ENCODE results near the gene PSD2.

Gene PSD2

DNA sequence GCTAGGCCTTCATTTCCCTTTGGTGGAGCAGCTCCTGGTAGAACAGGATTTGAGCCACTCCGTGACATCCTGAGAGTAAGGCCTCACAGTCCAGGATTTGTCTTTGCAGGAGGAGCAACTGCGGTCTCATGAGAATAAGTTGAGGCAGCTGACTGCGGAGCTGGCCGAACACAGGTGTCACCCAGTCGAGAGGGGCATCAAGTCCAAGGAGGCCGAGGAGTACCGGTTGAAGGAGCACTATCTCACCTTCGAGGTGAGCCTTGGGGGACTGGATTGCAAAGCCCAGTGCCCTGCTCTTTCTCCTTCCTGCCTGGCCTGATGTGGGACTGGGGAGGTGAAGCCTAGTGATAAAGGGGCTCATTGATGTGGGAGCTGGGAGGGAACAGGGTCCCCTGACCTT is 44.3 kb downstream of the PSD2 start:
- DNase-seq = no peak

DNA sequence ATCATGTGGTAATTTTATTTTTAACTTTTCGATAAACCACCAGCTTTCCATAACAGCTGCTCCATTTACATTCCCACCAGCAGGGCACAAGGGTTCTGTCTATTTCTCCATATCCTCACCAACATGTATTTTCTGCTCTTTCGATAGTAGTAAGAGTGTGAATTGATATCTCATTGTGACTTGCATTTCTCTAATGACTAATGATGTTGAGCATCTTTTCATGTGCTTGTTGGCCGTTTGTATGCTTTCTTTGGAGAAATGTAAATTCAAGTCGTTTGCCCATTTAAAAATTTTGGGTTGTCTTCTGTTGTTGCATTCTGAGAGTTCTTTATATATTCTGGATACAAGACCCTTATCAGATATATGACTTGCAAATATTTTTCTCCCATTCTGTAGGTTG is 45.9 kb downstream of the PSD2 start:
- DNase-seq = no peak

DNA sequence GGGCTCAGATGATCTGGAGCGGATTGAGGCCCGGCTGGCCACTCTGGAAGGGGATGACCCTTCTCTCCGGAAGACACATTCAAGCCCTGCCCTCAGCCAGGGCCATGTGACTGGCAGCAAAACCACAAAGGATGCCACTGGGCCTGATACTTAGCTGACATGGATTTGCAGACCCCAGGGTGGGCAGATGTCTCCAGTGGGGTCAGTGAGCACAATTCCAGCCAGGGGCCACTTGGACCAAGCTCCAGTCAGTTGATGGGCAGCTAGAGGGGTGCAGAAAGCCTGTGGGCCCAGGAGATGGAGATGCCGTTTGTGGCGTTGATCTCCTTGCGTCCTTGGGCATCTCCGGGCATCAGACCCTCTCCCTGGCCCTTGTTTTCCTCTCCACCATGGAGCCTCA is 46.7 kb downstream of the PSD2 start:
- DNase-seq = no peak

DNA sequence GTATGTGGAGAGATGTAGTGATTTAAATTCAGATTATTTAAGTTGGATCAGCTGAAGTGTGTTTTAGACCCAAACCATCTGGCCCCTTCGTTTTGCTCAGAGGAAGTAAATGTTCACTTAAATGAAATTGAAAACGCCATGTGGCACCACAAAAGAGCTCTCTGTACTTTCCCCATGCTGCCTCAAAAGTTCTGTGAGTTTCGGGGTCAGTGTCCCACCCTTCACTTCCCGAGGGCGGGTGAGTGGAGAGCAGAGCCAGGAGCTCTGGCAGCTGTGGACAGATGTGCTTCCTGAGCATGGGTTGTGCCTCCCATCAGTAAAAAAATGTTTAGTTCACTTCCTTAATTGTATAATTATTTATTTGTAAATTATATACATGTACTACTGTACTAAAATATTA is 48.4 kb downstream of the PSD2 start:
- DNase-seq = no peak

DNA sequence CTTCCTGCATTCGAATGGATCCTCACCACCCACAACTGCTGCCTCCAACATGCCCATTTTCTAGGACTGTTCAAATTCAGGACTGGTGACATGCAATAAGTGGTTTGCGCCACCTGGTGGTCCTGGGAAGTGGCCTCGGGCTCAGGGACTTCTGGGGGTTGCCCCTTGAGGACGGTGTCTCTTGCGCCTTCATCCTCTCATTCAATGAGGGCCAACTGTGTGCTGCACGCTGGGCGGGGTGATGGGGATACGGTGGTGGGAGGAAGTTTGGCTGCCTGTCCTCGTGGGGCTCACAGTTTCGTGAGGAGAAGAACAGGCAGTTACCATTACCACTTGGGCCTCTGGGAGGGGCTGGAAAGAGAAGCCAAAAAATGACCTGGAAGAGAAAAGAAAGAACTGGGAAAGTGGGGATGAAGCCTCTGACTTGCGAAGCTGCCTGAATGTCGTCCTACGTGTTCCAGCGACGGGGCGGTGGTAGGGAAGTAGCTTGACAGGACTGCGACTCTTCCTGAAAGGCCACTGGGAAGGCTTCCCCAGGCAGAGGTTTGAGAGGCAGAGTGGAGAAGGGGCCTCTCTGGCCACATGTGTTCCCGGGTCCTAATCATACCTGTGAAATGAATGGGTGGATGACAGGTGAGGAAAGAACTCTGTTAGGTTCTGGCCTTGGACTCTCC is 49.0 kb downstream of the PSD2 start:
- peak; percentile 86 for DNase-seq

DNA sequence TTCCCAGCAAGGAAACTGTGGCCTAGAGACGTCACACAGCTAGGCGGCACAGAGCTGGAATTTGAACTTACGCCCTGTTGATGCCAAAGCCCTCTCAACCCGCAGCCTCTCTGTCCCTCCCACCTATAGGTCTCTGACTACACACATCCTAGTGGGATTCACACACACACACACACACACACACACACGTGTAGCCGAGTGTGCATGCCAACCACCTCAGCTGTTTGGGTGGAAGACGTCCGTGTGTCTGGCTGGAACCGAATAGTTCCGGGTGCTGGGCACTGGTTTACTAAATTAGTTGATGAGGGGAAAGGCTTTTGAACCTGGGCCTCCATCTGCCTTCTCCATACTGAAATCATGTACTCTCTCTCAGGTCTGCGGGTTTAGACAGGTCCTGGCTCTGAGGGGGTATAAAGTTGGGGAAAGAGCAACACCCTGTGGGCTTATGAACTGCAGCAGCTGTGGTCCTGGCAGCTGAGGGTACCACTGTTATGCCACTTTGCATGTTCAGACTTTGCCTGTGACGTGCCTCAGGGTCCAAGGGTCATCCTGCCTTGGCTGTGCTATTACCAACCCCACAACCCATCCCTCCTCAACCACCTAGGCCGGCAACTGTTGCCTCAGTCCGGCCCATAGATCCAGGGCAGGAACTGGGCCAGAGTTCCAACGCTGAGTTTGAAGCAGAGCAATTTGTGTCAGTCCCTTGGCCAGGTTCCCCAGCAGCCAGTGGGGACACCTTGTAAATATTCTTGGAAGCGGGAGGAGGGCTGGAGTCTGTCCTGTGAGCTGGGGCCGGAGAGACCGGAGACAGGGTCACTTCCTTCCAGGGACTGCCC is 50.5 kb downstream of the PSD2 start:
- DNase-seq = no peak

DNA sequence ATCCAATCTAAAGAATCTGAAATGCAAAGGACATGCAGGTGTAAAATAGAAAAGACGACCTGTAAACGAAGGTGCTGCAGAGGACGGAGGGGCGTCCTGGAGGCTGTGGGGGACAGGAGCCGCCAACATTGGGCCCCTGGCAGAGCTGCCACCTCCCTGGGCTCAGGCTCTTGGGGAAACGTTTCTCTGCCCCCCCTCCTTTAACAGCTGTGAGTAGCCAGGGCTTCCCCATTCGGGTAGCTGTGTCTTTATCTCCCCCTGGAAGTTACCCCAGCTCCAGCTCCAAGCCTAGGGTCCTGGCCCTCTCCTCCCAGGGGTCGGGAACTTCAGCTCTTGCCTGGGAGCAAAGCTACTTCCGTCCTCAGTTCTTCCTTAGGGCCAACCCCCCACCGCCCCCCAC is 51.5 kb downstream of the PSD2 start:
- no peak for DNase-seq

DNA sequence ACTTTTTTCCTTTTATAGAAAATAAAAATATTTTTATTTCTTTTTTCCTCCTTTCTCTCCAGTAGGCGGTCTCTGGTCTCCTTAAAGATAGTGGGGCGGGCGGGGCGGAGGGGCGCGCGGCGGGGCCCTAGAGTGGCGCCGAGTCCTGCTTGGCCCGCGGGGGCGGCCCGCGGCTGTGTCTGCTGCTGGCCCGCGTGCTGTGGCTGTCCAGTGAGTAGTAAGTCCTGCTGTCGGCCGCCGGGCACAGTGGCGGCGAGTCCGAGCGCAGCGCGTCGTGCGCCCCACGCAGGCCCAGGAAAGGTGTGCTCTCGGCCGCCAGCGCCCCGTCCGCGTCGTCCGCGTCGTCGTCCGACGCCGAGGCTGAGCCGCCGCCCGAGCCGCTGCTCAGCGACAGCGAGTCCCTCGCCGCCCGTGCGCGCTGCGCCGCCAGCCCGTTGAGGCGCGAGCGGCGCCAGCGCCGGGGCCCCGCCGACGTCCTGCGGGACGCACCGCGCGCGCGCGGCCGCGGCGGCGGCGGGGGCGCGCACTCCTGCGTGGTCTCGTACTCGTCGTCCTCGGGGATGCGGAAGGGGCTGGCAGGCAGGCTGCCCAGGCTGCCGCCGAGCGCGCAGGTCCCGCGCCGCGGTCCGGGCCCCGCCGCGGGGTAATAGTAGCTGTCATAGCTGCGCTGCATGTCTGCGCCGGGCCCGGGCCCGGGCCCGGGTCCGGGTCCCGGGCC is 52.3 kb downstream of the PSD2 start:
- DNase-seq = peak; percentile 78

DNA sequence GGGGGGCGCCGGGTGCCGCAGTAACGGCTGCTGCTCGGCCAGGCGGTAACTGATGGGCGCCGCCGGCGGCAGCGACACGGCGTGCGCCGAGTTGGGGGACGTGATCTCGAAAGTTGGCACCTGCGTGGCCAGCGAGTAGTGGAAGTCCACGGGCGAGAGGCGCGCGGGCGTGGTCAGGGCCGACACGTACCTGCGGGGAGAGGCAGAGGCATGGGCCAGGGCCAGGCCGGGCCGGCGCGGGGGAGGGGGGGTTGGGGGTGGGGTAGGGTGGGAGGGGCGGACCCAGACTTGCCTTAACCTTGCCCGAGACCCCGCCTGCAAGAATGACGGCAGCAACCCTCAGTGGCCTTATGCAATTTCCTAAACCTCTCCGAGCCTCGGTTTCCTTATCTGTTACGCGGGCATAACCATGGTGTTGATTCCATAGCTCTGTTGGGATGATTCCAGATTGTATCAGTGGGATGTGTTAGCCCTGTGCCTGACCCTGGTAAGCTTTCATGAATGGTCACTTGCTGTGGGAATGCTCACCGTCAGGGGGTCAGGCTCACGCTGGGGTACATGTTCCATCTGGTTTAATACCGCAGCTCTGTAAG is 53.0 kb downstream of the PSD2 start:
- DNase-seq = peak; percentile 38

DNA sequence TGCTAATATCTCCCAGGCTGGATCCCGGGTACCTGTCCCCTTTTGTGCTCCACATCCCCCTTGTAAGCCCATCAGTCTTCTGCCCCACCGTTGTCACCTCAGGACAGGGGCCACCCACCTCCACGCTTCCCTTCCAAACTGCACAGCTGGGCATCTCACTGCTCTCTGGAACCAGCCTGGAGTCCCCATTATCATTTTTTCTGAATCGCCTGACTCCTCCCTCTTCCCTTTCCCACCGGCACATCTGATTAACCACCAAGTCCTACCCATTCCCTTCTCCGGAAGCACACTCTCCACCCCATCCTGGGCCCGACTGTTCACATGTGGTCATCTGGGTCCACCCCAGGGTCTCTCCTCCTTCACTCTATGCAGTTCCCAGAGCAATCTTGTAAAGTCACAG is 53.9 kb downstream of the PSD2 start:
- no peak for DNase-seq

DNA sequence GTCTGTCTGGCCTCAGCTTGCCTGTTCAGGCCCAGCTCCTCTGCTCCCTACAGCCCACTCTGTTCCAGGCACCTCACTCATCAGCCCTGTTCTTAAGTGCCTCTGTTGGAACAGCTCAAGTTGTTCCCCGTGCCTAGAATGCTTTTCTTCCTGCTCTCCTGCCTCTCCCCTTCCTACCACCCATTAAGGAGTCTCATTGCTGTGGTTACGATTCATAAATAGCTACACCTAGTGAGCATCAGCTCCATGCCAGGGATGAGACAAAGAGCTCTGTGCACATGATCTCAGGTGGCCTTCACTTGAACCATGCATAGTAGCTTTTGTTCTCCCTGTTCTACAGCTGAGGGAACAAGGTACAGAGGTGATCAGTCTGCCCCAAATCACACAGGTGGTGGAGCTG is 54.3 kb downstream of the PSD2 start:
- DNase-seq = no peak

DNA sequence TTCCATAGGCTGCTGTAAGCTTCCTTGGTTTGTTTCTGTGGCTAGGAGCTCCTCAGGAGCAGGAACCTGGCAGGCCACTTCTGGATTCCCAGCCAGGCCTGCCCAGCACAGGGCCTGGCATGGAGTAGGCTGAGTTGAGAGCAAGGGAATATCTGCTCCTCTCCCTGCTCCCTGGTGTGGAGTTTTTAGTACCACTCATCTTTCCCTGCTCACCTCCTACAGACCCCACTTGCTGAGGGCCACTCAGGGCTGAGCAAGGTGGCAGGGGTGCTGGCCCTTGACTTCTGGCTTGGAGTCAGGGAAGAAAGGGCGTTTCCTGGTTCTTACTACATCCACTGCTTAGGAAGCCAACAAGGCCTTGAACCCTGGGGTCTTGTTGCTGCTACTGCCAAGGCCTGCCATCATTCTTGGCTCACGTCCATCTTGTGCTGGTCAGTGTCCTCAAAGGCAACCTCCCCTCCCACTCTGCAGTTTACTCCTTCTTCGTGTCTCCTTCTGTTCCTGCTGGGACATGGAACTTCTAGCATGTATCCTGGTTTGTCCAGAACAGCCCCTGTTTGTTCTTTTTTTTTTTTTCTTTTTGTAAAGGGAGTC is 54.9 kb downstream of the PSD2 start:
- no peak for DNase-seq

DNA sequence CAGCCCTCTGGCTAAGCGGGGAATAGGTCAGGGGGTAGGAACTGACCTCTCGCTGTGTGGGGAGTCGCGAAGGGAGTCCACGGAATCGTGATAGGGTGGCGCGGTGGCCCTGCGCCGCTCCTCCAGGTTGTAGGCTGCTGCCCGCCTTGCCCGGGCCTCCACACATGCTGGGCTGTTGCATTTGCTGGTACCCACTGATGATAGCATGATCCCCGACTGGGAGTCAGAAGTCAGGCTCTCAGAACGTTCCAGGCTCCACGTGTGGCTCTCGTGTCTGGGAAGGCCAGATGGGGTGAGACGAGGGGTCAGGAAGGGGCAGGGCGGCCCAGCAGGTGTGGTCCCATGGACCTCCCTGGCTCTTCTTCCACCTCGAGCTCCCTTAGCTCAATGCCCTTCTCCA is 56.0 kb downstream of the PSD2 start:
- DNase-seq = no peak

DNA sequence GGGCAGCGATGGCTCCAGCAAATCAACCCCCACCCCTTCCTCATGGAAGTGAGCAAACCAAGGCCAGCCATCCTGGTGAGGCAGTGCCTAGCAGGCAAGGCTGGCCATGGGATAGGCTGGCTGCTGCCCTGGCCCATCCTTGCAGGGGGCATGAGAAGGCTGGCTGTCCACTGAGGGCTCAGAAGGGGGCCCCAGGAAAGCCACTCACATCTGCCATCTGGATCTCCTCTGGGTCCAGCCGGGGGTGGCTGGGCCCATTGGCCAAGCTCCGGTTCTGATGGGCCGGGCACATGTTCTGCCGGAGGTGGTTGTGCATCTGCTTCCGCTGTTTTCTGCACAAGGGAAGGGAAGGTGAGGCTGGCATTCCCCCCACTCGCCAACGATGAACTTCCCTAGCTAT is 57.1 kb downstream of the PSD2 start:
- DNase-seq = no peak

DNA sequence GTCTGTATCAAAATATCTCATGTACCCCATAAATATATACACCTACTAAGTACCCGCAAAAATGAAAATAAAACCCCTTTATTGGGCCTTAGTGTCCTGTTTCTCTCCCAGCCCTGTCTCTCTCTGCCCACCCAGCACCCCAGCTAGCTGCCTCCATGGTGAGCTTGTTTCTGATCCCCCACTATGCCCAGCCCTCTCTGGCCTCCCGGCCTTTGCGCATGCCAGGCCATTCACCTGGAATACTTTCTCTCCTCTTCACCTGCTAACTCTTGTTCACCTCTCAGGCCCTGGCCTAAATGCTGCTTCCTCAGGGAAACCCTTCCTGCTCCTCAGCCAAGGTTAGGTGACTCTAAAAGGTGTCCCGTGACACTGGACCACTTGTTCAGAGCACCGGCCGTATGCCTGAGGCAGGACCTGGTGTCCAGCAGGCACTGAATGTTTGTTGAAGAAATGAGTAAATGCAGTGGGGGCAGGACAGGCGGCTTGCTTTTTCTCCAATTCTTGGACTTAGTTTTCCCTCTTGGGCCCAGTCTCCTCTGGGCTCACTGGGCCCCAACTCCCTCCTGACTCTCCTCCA is 58.5 kb downstream of the PSD2 start:
- no peak for DNase-seq

DNA sequence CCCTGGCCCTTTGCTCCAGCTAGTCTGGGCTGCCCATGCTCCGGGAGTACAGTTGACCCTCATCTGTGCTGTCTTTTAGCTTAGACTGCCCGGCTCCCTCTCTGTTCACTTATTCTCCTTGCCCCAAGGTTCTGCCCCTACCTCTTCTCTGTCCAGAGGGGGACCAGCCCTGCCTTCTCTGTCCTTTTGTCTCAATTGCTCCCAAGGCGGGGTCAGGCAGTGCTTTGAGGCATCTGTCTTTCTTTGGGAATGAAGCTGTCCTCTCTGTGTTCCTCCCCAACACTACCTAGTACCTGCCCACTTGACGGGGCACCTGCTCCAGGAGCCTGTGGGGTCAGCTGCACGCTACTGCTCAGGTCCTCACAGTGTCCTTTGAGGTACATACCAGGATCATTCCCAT is 59.3 kb downstream of the PSD2 start:
- no peak for DNase-seq

DNA sequence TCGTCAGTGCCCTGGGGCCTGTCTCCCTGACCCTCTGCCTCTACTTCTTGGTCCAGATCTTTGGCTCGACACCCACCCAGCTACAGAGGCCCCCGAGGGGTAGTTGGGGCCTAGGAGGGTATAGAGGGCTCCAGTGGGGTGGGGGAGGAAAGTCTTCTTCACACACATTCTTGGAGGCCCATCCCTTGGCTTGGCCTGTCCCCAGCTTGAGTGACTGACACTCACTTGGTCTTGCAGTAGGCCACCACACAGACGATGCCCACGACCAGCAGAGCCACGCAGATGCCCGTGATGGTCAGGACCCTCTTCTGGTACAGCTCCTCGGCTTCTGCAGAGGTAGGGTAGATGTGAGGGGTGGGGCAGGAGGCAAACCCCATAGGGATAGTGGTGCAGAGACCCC is 59.8 kb downstream of the PSD2 start:
- DNase-seq = no peak

DNA sequence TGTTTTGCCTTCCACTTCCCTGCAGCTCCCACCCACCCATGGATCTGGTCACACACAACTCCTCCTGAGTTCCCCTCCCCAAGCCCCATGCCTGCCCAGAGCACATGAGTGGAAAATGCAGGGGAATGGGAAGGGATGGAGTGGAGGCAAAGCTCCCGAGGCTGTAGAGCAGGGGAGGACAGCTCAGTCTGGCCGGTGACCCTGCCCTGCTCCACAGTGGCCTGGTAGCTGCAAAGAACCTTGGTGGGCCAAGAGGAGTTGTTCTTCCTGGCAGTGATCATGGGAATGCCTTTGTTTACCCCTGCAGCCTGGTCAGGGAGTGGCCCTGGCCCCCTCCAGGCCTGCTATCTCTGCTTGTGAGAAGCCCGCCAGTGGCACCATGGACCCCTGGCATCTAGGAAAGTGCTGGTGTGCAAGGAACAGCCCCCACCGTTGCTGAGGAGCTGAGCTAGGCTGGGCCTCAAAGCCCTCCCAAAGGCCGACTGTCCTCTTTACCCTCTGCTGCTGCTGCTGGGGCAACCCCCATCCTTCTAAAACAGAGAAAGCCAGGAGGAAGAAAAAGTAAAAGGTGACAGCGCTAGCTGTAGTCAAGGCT is 60.4 kb downstream of the PSD2 start:
- DNase-seq = no peak

DNA sequence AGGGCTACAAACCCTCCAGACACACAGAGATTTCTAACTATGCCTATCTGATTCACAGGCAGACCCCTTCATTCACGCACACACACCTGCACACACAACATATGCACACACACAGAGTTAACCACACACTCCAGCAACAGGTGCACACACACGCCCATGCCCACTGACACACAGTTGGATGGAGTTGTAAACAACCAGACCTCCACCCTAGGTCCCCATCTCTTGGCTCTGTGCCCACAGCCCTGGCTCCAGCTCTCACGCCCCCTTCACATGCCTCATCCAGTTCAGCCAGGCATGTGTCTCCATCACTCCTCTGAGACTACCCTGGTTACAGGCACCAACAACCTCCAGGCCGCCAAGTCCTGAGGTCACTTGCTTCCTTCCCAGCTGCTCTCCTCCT is 61.1 kb downstream of the PSD2 start:
- DNase-seq = no peak

DNA sequence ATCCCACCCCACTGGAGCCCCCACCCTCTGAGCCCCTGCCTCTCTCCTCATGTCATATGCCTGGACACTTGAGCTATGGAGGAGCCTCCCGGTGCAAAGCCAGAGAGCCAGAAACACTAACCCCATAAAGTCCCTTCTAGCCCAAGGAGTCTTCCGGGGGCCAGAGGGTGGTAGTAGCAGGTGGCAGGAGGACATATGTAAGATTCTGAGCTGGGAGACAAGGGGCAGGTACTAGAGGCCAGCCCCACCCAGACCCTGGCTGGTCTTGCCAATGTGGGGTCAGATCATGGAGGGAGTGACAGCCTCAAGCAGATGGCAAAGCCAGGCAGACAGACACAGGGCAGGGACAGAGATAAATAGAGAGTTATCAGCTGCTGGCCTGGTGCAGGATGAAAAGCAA is 63.4 kb downstream of the PSD2 start:
- no peak for DNase-seq

DNA sequence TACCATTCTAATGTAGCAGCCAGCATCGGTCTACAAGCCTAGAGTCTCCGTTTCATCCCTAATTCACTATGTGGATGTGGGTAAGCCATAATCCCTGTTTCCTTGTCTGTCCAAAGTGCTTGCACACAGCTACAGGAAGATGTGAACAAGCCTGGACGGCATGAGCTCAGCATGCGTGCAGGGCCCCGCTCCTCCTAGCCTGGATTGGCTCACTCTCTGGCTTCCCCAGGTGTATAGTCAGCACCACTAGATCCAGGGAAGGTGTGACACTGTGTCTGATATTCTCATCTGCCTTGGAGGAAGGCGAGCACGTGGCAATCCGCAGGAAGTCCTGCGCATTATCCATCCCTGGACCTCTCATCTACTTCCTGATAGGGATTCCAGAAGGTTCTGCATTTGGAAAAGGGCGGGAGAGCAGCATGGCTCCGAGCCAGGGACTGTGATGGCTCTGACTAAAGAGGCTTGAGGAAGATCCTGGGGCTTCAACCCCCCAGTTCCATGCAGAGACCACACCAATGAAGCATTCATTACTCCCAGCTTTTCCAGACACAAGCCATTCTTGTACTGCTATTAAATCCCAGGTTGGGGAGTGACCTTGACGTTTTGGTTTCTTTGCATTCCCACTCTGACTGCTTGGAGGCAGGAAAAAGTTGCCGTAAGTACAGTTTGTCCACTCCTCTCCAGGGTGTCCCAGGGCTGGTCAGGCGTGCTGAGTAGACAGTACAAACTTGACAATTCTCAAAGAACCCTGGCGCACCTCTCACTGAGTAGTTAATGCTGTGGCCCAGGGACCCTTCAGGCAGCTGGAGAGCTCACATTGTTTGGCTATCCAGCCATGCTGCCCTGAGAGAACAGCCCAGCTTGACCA is 65.6 kb downstream of the PSD2 start:
- DNase-seq = no peak

DNA sequence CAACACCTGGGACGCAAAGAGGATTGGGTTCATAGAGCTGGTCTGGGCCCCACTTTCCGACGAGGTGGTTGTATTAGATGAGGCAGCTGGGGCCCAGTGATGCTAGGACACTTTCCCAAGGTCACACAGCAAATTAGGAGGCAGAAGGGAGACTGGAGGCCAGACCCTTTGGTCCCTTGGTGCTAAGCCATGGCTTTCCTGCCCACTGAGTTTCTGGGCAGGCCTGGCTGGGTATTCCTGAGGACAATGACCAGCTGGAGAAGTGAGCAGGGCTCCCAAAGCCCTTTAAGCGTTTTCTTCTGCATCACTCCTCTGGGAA is 66.2 kb downstream of the PSD2 start:
- DNase-seq = no peak

Measured in stimulated activated CD8-positive, alpha-beta memory T cell treated with anti-CD3 and anti-CD28 coated beads, Interleukin-4, amount 100 ng/mL, for 48 hours (primary cell).